Activated T-helper 17 cell treated with anti-CD3 and anti-CD28 coated beads, Interleukin-2, amount 50 U/mL, for 72 hours (primary cell): ENCODE results near the gene CELA3B. TPM values are rescaled to one million over a fixed set of nuclear protein-coding genes. Genes with fewer than 3 reads are reported as not detected.
"Not testable (repeated sequence)": the region's sequence is repeated elsewhere in the genome, so short reads cannot be mapped to it uniquely, and the experiment has no call there.

Experiments used
- ATAC-seq: fragments of 150-1000 bp; cut with Tn5 transposase; replicated peaks from 2 replicates; pipeline ENCODE4 v1.10.0; 2021; ENCODE audit warnings: mild to moderate bottlenecking, moderate library complexity
- H3K27ac Mint-ChIP-seq: one replicate; pipeline ENCODE4 v1.8.0; 2022; ENCODE audit warnings: mixed read lengths
- H3K27me3 Mint-ChIP-seq: one replicate; pipeline ENCODE4 v1.8.0; 2022; ENCODE audit warnings: mixed read lengths
- H3K36me3 Mint-ChIP-seq: one replicate; pipeline ENCODE4 v1.8.0; 2022; ENCODE audit warnings: low read depth, mild to moderate bottlenecking, mixed read lengths
- H3K4me1 Mint-ChIP-seq: one replicate; pipeline ENCODE4 v1.8.0; 2022; ENCODE audit warnings: mixed read lengths
- H3K4me3 Mint-ChIP-seq: one replicate; pipeline ENCODE4 v1.8.0; 2022; ENCODE audit warnings: mild to moderate bottlenecking, mixed read lengths
- H3K9me3 Mint-ChIP-seq: one replicate; pipeline ENCODE4 v1.8.0; 2022; ENCODE audit warnings: mixed read lengths
- total RNA-seq, 2 donors: library from RNA; stranded (reverse); gene quantifications; one replicate each; pipeline ENCODE4 v1.2.3, GENCODE V29; 2022

Gene CELA3B
- total RNA-seq, 2 donors from 2014 or later: not detected

GRCh38 chr1:22030473-22030872 is 53.7 kb downstream of the CELA3B start:
- Mint-ChIP-seq H3K4me1 (peaks cover 26% of the 10 kb centered on the region), H3K36me3 (peaks cover 7% of the 10 kb centered on the region), H3K9me3 (peaks cover 3% of the 10 kb centered on the region), H3K27ac (peak overlapping the region; percentile 58), H3K27me3 (no peaks in the 10 kb centered on the region), H3K4me3 (no peak overlapping the region)
- ATAC-seq: no peak

GRCh38 chr1:22031214-22031962 is 54.6 kb downstream of the CELA3B start:
- no peaks in the 10 kb centered on the region for H3K36me3 Mint-ChIP-seq
- peak; percentile 61 for ATAC-seq
- H3K4me1 Mint-ChIP-seq: peaks cover 21% of the 10 kb centered on the region
- H3K27ac Mint-ChIP-seq: peak overlapping the region; percentile 34
- H3K9me3 Mint-ChIP-seq: peaks cover 3% of the 10 kb centered on the region
- peak overlapping the region; percentile 72 for H3K4me3 Mint-ChIP-seq
- H3K27me3 Mint-ChIP-seq: no peaks in the 10 kb centered on the region

GRCh38 chr1:22034834-22035233 is 58.0 kb downstream of the CELA3B start:
- not testable (repeated sequence) for H3K27me3 Mint-ChIP-seq, H3K9me3 Mint-ChIP-seq, H3K27ac Mint-ChIP-seq, H3K36me3 Mint-ChIP-seq, H3K4me3 Mint-ChIP-seq, ATAC-seq
- peaks cover 28% of the 10 kb centered on the region for H3K4me1 Mint-ChIP-seq

- peak overlapping the region; percentile 25 for H3K4me3 Mint-ChIP-seq
Measured at GRCh38 chr1:22037520-22037919, 60.7 kb downstream of the CELA3B start.

GRCh38 chr1:22038036-22038435 is 61.2 kb downstream of the CELA3B start:
- no peaks in the 10 kb centered on the region for H3K9me3 Mint-ChIP-seq
- no peaks in the 10 kb centered on the region for H3K27me3 Mint-ChIP-seq
- peak overlapping the region; percentile 88 for H3K27ac Mint-ChIP-seq
- H3K4me3 Mint-ChIP-seq: peak overlapping the region; percentile 85
- peaks cover 31% of the 10 kb centered on the region for H3K4me1 Mint-ChIP-seq
- no peak for ATAC-seq
- H3K36me3 Mint-ChIP-seq: no peaks in the 10 kb centered on the region

More at GRCh38 chr1:22037520-22037919, 60.7 kb downstream of the CELA3B start:
- Mint-ChIP-seq H3K27ac (peak overlapping the region; percentile 88), H3K9me3 (no peaks in the 10 kb centered on the region), H3K27me3 (no peaks in the 10 kb centered on the region), H3K36me3 (no peaks in the 10 kb centered on the region), H3K4me1 (peaks cover 26% of the 10 kb centered on the region)
- ATAC-seq: no peak

Other genes starting within 250 kb of the CELA3B start
- gene USP48, start 193.9 kb upstream of the CELA3B start, total RNA-seq: 100 to 1,000 TPM; 107 to 209 TPM
- not detected for gene LDLRAD2, start 164.8 kb upstream of the CELA3B start, total RNA-seq
- gene HSPG2, start 39.7 kb upstream of the CELA3B start, total RNA-seq: 10 to 100 TPM in 1 of 2 donors, 1 to 10 TPM in 1; 1.8 to 33.3 TPM
- gene CELA3A, start 24.6 kb downstream of the CELA3B start, total RNA-seq: not detected
- gene CDC42, start 75.7 kb downstream of the CELA3B start, total RNA-seq: 100 to 1,000 TPM; 243 to 264 TPM
- gene WNT4, start 166.1 kb downstream of the CELA3B start, total RNA-seq: not detected